ENCODE measurements around the gene USP10. TPM values are rescaled to one million over a fixed set of nuclear protein-coding genes. Genes with fewer than 3 reads are reported as not detected.

USP10 gene
- total and polyA plus RNA-seq, 4 donors = 18.5 to 77.5 (median 63.0) TPM

- ATAC-seq (ENCODE audit: insufficient read depth, low FRiP score) = no peak
- Histone ChIP-seq H3K27ac (ENCODE audit: low read depth in 1 of 2, low read length in 1 of 2) (no peak overlapping the region), H3K36me3 (ENCODE audit: control insufficient read depth in 4 of 4, insufficient read depth in 4 of 4, low read length in 4 of 4) (no peaks in the 10 kb centered on the region), H3K9me3 (ENCODE audit: control insufficient read depth in 4 of 4, insufficient read depth in 3 of 4, low read length in 3 of 4) (no peaks in the 10 kb centered on the region), H3K4me3 (no peak overlapping the region), H3K4me1 (ENCODE audit: control insufficient read depth in 5 of 5, insufficient read depth in 5 of 5, low read length in 5 of 5) (peaks cover 0 to 14% (median 0%) of the 10 kb centered on the region in 5 donors), H3K27me3 (ENCODE audit: control insufficient read depth in 3 of 3, insufficient read depth in 3 of 3, low read length in 2 of 3) (no peaks in the 10 kb centered on the region), H3K9ac (ENCODE audit: insufficient read depth in 1 of 2, low read length in 2 of 2) (no peak overlapping the region)
- WGBS, 2 donors = 91 to 92% methylated on average over 11 of the region's 11 CpGs
- no peak for DNase-seq
- no peak for TF ChIP-seq CTCF (IDR thresholded peaks at IDR 0.05; ENCODE audit: control extremely low read depth, extremely low read depth)
Measured at GRCh38 chr16:84710686-84711085, 10.9 kb downstream of the USP10 start.

GRCh38 chr16:84712138-84712671 lies 12.4 kb downstream of the USP10 start:
- ATAC-seq (ENCODE audit: insufficient read depth, low FRiP score) (no peak), DNase-seq (no peak)
- H3K4me1 ChIP-seq (ENCODE audit: control insufficient read depth in 5 of 5, insufficient read depth in 5 of 5, low read length in 5 of 5) = peaks cover 0 to 21% (median 0%) of the 10 kb centered on the region in 5 donors
- H3K9me3 ChIP-seq (ENCODE audit: control insufficient read depth in 4 of 4, insufficient read depth in 3 of 4, low read length in 3 of 4) = no peaks in the 10 kb centered on the region
- H3K4me3 ChIP-seq = no peak overlapping the region
- H3K27ac ChIP-seq (ENCODE audit: low read depth in 1 of 2, low read length in 1 of 2) = no peak overlapping the region
- peaks cover 0 to 6% (median 0%) of the 10 kb centered on the region in 4 donors for H3K36me3 ChIP-seq (ENCODE audit: control insufficient read depth in 4 of 4, insufficient read depth in 4 of 4, low read length in 4 of 4)
- TF ChIP-seq CTCF (IDR thresholded peaks at IDR 0.05; ENCODE audit: control extremely low read depth, extremely low read depth) = no peak
- peak overlapping the region in 1 of 2 donors; percentile 11 for H3K9ac ChIP-seq (ENCODE audit: insufficient read depth in 1 of 2, low read length in 2 of 2)
- no peaks in the 10 kb centered on the region for H3K27me3 ChIP-seq (ENCODE audit: control insufficient read depth in 3 of 3, insufficient read depth in 3 of 3, low read length in 2 of 3)
- WGBS, 2 donors = 87 to 91% methylated on average over 8 of the region's 8 CpGs

- H3K4me1 ChIP-seq (ENCODE audit: control insufficient read depth in 5 of 5, insufficient read depth in 5 of 5, low read length in 5 of 5) = peaks cover 0 to 21% (median 0%) of the 10 kb centered on the region in 5 donors
- no peaks in the 10 kb centered on the region for H3K27me3 ChIP-seq (ENCODE audit: control insufficient read depth in 3 of 3, insufficient read depth in 3 of 3, low read length in 2 of 3)
- DNase-seq (no peak), ATAC-seq (ENCODE audit: insufficient read depth, low FRiP score) (no peak)
- TF ChIP-seq CTCF (IDR thresholded peaks at IDR 0.05; ENCODE audit: control extremely low read depth, extremely low read depth) = no peak
- 91 to 93% methylated on average over 13 of the region's 13 CpGs for WGBS, 2 donors
- no peak overlapping the region for H3K9ac ChIP-seq (ENCODE audit: insufficient read depth in 1 of 2, low read length in 2 of 2)
- no peak overlapping the region for H3K27ac ChIP-seq (ENCODE audit: low read depth in 1 of 2, low read length in 1 of 2)
- H3K9me3 ChIP-seq (ENCODE audit: control insufficient read depth in 4 of 4, insufficient read depth in 3 of 4, low read length in 3 of 4) = no peaks in the 10 kb centered on the region
- no peak overlapping the region for H3K4me3 ChIP-seq
- H3K36me3 ChIP-seq (ENCODE audit: control insufficient read depth in 4 of 4, insufficient read depth in 4 of 4, low read length in 4 of 4) = peaks cover 0 to 6% (median 1%) of the 10 kb centered on the region in 4 donors
Measured at GRCh38 chr16:84712801-84713775, 13.3 kb downstream of the USP10 start.
